GM18517 (cell line): ENCODE measurements around the gene WDR27.
"Not testable (repeated sequence)": the region's sequence is repeated elsewhere in the genome, so short reads cannot be mapped to it uniquely, and the experiment has no call there.

ENCODE experiments used
- ATAC-seq: cut with Tn5 transposase; IDR thresholded peaks from one replicate; pipeline ENCODE4 v1.9.1; 2021; ENCODE audit warnings: mild to moderate bottlenecking, moderate library complexity; ENCODE audit not compliant: unreplicated experiment

WDR27 gene

GRCh38 chr6:169452117-169452868 is 249.5 kb downstream of the WDR27 start:
- ATAC-seq: no peak

- ATAC-seq: no peak
These were observed 250.6 kb downstream of the WDR27 start for GRCh38 chr6:169451065-169451838.

GRCh38 chr6:169450097-169450496 is 251.7 kb downstream of the WDR27 start:
- no peak for ATAC-seq

- ATAC-seq: no peak
These were observed 252.6 kb downstream of the WDR27 start for GRCh38 chr6:169449221-169449620.

GRCh38 chr6:169445661-169446581 is 255.9 kb downstream of the WDR27 start:
- ATAC-seq: no peak

- no peak for ATAC-seq
These were observed 256.6 kb downstream of the WDR27 start for GRCh38 chr6:169445227-169445626.

- no peak for ATAC-seq
These were observed 260.5 kb downstream of the WDR27 start for GRCh38 chr6:169441292-169441691.

- no peak for ATAC-seq
These were observed 262.1 kb downstream of the WDR27 start for GRCh38 chr6:169439710-169440109.

GRCh38 chr6:169434554-169434953 is 267.3 kb downstream of the WDR27 start:
- ATAC-seq: not testable (repeated sequence)

GRCh38 chr6:169429001-169429400 is 272.8 kb downstream of the WDR27 start:
- no peak for ATAC-seq

GRCh38 chr6:169428532-169428931 is 273.3 kb downstream of the WDR27 start:
- no peak for ATAC-seq

- no peak for ATAC-seq
These were observed 274.0 kb downstream of the WDR27 start for GRCh38 chr6:169427856-169428255.

- no peak for ATAC-seq
These were observed 275.2 kb downstream of the WDR27 start for GRCh38 chr6:169426611-169427010.

GRCh38 chr6:169425628-169426370 is 276.0 kb downstream of the WDR27 start:
- ATAC-seq: no peak

GRCh38 chr6:169424821-169425240 is 277.0 kb downstream of the WDR27 start:
- ATAC-seq: no peak

GRCh38 chr6:169424149-169424804 is 277.6 kb downstream of the WDR27 start:
- no peak for ATAC-seq

- ATAC-seq: no peak
These were observed 280.1 kb downstream of the WDR27 start for GRCh38 chr6:169421586-169422264.

GRCh38 chr6:169420912-169421543 is 280.8 kb downstream of the WDR27 start:
- no peak for ATAC-seq

- ATAC-seq: no peak
These were observed 284.7 kb downstream of the WDR27 start for GRCh38 chr6:169417101-169417500.
